ENCODE measurements around the gene NCK2.

Gene NCK2

DNA sequence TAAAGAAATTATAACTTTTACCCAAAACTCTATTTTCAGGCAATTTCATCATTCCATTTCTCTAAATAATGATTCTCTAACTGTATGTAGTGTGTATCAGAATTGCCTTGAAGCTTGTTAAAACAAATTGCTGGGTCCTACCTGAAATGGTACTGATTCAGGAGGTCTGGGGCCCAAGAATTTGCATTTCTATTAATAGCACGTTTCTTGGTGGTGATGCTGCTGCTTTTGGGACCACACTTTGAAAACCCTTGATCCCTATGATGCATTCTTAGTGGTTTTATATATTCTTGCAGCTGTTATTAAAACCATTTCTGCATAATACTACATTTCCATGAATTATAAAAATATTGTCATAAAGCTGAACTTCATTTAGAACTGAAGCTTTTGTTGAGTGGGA is 140.7 kb downstream of the NCK2 start:
- TF ChIP-seq EZH2phosphoT487 (IDR thresholded peaks at IDR 0.05; ENCODE audit: borderline replicate concordance): no peak
- TF ChIP-seq, protein P1, sequence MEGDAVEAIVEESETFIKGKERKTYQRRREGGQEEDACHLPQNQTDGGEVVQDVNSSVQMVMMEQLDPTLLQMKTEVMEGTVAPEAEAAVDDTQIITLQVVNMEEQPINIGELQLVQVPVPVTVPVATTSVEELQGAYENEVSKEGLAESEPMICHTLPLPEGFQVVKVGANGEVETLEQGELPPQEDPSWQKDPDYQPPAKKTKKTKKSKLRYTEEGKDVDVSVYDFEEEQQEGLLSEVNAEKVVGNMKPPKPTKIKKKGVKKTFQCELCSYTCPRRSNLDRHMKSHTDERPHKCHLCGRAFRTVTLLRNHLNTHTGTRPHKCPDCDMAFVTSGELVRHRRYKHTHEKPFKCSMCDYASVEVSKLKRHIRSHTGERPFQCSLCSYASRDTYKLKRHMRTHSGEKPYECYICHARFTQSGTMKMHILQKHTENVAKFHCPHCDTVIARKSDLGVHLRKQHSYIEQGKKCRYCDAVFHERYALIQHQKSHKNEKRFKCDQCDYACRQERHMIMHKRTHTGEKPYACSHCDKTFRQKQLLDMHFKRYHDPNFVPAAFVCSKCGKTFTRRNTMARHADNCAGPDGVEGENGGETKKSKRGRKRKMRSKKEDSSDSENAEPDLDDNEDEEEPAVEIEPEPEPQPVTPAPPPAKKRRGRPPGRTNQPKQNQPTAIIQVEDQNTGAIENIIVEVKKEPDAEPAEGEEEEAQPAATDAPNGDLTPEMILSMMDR (conservative IDR thresholded peaks at IDR 0.05; ENCODE audit: low read length): no peak
- Histone ChIP-seq H2AFZ (ENCODE audit: low read length) (no peak overlapping the region), H3K79me2 (ENCODE audit: insufficient read depth, low read length) (peaks cover 36% of the 10 kb centered on the region), H3K27me3 (ENCODE audit: insufficient read depth, low read length, poor library complexity, severe bottlenecking) (no peaks in the 10 kb centered on the region), H3K9me2 (replicated peaks; ENCODE audit: low read depth, low read length) (no peaks in the 10 kb centered on the region), H3K4me2 (ENCODE audit: low read depth, low read length, poor library complexity, severe bottlenecking) (no peak overlapping the region), H4K20me1 (ENCODE audit: insufficient read depth, low read length, poor library complexity, severe bottlenecking) (no peaks in the 10 kb centered on the region), H3K9me3 (ENCODE audit: insufficient read depth, low read depth, low read length) (peaks cover 10% of the 10 kb centered on the region; the same call in 1 of the 2 replicates), H3K36me3 (ENCODE audit: insufficient read depth, low read length) (peaks cover 29% of the 10 kb centered on the region; the same call in 1 of the 2 replicates), H3F3A (ENCODE audit: low read depth) (no peaks in the 10 kb centered on the region), H3K4me1 (ENCODE audit: insufficient read depth, low read length, poor library complexity, severe bottlenecking) (peaks cover 11% of the 10 kb centered on the region), H3K9ac (ENCODE audit: low read depth, low read length, poor library complexity, severe bottlenecking) (no peak overlapping the region), H3K4me3 (ENCODE audit: low read length, poor library complexity, severe bottlenecking) (no peak overlapping the region)

DNA sequence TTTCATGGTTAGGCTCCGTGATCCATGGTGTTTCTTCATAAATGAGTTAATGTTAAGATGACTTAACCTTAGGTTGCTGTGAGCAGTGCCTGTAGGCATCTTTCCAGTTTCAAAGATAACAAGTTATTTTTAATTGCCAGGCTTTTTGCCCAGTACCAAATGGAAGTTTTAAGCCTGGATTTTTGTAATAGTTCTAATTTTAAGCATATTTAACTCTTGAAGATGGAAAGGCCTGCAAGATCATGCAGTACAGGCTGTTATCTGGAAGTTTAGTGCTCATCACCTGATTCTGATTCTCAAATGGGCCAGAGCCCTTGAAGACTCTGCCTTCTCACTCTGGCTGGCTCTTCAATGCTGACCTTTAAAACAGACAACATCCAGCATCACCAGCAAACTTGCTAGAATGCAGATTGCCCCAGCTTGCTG is 141.3 kb downstream of the NCK2 start:
- H3K36me3 ChIP-seq (ENCODE audit: insufficient read depth, low read length): peaks cover 29% of the 10 kb centered on the region; the same call in 1 of the 2 replicates
- H3K4me3 ChIP-seq (ENCODE audit: low read length, poor library complexity, severe bottlenecking): no peak overlapping the region
- H3K27me3 ChIP-seq (ENCODE audit: insufficient read depth, low read length, poor library complexity, severe bottlenecking): no peaks in the 10 kb centered on the region
- H3F3A ChIP-seq (ENCODE audit: low read depth): no peaks in the 10 kb centered on the region
- no peak overlapping the region for H3K4me2 ChIP-seq (ENCODE audit: low read depth, low read length, poor library complexity, severe bottlenecking)
- no peak for TF ChIP-seq EZH2phosphoT487 (IDR thresholded peaks at IDR 0.05; ENCODE audit: borderline replicate concordance)
- TF ChIP-seq, protein P1 (conservative IDR thresholded peaks at IDR 0.05; ENCODE audit: low read length): no peak
- H4K20me1 ChIP-seq (ENCODE audit: insufficient read depth, low read length, poor library complexity, severe bottlenecking): no peaks in the 10 kb centered on the region
- peaks cover 10% of the 10 kb centered on the region; the same call in 1 of the 2 replicates for H3K9me3 ChIP-seq (ENCODE audit: insufficient read depth, low read depth, low read length)
- H3K9ac ChIP-seq (ENCODE audit: low read depth, low read length, poor library complexity, severe bottlenecking): no peak overlapping the region
- H3K4me1 ChIP-seq (ENCODE audit: insufficient read depth, low read length, poor library complexity, severe bottlenecking): peaks cover 11% of the 10 kb centered on the region
- H3K79me2 ChIP-seq (ENCODE audit: insufficient read depth, low read length): peaks cover 36% of the 10 kb centered on the region
- no peaks in the 10 kb centered on the region for H3K9me2 ChIP-seq (replicated peaks; ENCODE audit: low read depth, low read length)
- H2AFZ ChIP-seq (ENCODE audit: low read length): no peak overlapping the region

DNA sequence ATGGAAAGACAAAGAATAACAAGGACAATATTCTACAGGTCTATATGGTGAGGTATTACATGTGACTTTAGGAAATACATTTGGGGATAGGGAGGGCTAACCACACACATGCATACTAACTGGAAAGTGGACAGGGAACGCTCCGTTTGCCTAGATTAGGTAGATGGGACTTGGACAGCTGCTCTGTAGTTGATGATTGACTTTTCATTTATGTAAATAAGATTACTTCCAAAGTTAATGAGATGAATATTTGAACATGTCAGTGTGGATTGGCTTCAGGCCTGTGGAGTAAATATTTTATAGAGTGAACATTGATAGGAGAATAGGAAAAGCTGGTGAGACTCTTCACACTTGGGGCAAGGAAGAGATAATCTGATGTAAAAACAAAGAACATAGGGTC is 142.0 kb downstream of the NCK2 start:
- no peaks in the 10 kb centered on the region for H3K9me2 ChIP-seq (replicated peaks; ENCODE audit: low read depth, low read length)
- no peaks in the 10 kb centered on the region for H3K27me3 ChIP-seq (ENCODE audit: insufficient read depth, low read length, poor library complexity, severe bottlenecking)
- H3F3A ChIP-seq (ENCODE audit: low read depth): no peaks in the 10 kb centered on the region
- no peak overlapping the region for H3K4me2 ChIP-seq (ENCODE audit: low read depth, low read length, poor library complexity, severe bottlenecking)
- no peaks in the 10 kb centered on the region for H4K20me1 ChIP-seq (ENCODE audit: insufficient read depth, low read length, poor library complexity, severe bottlenecking)
- H3K36me3 ChIP-seq (ENCODE audit: insufficient read depth, low read length): peaks cover 22% of the 10 kb centered on the region; the same call in 1 of the 2 replicates
- H2AFZ ChIP-seq (ENCODE audit: low read length): no peak overlapping the region
- H3K9ac ChIP-seq (ENCODE audit: low read depth, low read length, poor library complexity, severe bottlenecking): no peak overlapping the region
- H3K79me2 ChIP-seq (ENCODE audit: insufficient read depth, low read length): peaks cover 38% of the 10 kb centered on the region
- no peak for TF ChIP-seq EZH2phosphoT487 (IDR thresholded peaks at IDR 0.05; ENCODE audit: borderline replicate concordance)
- TF ChIP-seq, protein P1 (conservative IDR thresholded peaks at IDR 0.05; ENCODE audit: low read length): no peak
- peaks cover 11% of the 10 kb centered on the region for H3K4me1 ChIP-seq (ENCODE audit: insufficient read depth, low read length, poor library complexity, severe bottlenecking)
- H3K4me3 ChIP-seq (ENCODE audit: low read length, poor library complexity, severe bottlenecking): no peak overlapping the region
- peaks cover 10% of the 10 kb centered on the region; the same call in 1 of the 2 replicates for H3K9me3 ChIP-seq (ENCODE audit: insufficient read depth, low read depth, low read length)

Data from Loucy (cell line).